ENCODE measurements around the gene COLEC12.

Gene COLEC12

DNA sequence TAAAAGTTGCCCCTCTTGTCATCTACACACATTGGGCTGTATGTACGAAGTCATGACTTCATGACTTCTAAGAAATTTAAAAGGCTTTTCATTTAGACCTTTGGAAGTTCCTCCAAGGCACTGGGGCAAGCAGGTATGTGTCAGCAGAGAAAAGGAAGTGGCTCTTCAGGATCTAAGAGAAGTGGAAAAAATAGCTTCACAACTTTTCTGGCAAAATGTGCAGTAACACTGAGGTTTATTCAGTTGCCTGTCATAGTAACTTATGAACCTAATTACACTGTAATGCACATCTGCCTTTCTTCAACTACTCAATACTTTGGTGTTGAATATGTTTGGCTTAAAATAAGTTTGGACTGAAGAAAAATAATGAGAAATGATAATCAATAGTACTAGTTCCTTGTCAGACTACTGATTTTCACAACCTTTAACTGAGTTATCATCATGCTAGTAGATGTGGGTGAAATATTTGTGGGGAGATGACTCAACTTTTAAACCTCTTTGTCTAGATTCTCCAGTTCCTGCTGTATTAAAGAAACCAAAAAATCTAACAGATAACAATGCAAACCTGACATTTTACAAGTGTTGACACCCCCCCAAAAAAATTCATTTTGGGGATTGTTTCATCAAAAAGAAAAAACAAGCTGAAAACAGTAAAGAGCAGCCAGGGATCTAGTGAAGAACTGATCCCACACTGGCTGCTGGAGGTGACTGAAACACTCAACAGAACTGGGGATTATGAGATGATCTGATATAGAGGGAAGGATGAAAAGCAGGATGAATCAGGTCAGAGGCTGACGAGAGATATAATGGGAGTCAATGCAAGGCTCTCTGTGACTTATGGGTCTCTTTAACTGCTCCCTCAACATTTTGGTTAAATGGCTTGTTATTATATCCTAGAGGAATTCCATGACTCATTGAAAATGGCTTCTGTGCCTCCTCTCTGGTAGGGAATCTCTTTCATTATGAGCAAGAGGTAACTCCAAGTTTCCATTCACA is 84.6 kb downstream of the COLEC12 start:
- Histone ChIP-seq H3K27me3 (no peaks in the 10 kb centered on the region), H3K36me3 (no peaks in the 10 kb centered on the region), H3K4me1 (no peaks in the 10 kb centered on the region), H3K9me3 (no peaks in the 10 kb centered on the region), H3K4me3 (ENCODE audit: low read depth, low read length) (no peak overlapping the region)
- TF ChIP-seq, protein P1, sequence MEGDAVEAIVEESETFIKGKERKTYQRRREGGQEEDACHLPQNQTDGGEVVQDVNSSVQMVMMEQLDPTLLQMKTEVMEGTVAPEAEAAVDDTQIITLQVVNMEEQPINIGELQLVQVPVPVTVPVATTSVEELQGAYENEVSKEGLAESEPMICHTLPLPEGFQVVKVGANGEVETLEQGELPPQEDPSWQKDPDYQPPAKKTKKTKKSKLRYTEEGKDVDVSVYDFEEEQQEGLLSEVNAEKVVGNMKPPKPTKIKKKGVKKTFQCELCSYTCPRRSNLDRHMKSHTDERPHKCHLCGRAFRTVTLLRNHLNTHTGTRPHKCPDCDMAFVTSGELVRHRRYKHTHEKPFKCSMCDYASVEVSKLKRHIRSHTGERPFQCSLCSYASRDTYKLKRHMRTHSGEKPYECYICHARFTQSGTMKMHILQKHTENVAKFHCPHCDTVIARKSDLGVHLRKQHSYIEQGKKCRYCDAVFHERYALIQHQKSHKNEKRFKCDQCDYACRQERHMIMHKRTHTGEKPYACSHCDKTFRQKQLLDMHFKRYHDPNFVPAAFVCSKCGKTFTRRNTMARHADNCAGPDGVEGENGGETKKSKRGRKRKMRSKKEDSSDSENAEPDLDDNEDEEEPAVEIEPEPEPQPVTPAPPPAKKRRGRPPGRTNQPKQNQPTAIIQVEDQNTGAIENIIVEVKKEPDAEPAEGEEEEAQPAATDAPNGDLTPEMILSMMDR (IDR thresholded peaks at IDR 0.05; ENCODE audit: low read depth, low read length) = no peak
- DNase-seq = no peak

DNA sequence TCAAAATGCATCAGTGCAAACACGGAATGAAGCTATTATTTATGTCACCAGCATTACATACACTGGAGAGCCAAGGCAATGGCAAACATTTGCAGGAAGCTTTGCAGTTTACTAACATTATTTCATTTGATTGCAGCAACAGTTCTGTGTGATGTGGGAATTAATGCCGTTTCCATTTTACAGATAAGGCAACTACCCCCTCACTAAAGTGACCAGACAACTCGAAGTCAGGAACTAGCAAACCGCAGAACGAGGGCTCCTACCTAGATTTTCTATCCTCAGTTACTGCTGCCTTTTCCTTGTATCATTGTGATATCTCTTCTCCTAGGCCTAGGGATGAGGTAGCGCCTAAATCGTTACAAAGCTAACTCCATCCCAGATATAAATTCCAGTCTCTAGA is 85.5 kb downstream of the COLEC12 start:
- TF ChIP-seq, protein P1 (IDR thresholded peaks at IDR 0.05; ENCODE audit: low read depth, low read length) = no peak
- Histone ChIP-seq H3K27me3 (no peaks in the 10 kb centered on the region), H3K36me3 (no peaks in the 10 kb centered on the region), H3K9me3 (no peaks in the 10 kb centered on the region), H3K4me1 (no peaks in the 10 kb centered on the region), H3K4me3 (ENCODE audit: low read depth, low read length) (no peak overlapping the region)
- DNase-seq = no peak

DNA sequence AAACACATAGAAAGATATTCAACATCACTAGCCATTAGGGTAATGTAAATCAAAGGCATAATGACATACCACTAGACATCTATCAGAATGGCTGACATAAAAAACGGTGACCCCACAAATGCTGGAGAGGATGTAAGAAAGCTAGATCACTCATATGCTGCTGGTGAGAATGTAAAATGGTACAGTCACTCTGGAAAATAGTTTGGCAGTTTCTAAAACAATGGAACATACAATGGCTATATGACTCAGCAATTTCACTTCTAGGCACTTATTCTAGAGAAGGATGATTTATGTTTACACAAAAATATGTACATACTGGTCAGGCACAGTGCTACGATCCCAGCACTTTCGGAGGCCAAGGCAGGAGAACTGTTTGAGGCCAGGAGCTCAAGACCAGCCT is 87.3 kb downstream of the COLEC12 start:
- H3K36me3 ChIP-seq = no peaks in the 10 kb centered on the region
- DNase-seq = no peak
- H3K4me1 ChIP-seq = no peaks in the 10 kb centered on the region
- H3K27me3 ChIP-seq = no peaks in the 10 kb centered on the region
- no peaks in the 10 kb centered on the region for H3K9me3 ChIP-seq
- TF ChIP-seq, protein P1 (IDR thresholded peaks at IDR 0.05; ENCODE audit: low read depth, low read length) = no peak
- no peak overlapping the region for H3K4me3 ChIP-seq (ENCODE audit: low read depth, low read length)

DNA sequence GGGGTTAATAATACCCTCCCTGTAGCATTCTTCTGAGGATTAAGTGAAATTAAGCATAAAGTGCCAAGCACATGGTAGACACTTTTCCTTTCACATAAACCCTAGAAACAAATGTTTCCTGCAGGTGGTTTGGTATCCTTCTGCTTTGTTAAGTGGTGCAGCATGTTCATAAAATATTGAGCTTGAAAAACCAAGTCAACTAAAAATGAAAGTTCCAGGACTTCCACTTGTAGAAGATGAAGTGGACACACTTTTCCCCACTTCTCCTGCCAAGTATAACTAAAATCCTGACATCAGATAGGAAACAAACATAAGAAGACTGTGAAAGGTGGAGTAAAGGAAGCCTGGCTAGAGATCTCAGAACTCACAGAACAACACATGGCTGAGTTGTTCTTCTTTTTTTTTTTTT is 90.5 kb downstream of the COLEC12 start:
- H3K9me3 ChIP-seq = no peaks in the 10 kb centered on the region
- no peak for DNase-seq

DNA sequence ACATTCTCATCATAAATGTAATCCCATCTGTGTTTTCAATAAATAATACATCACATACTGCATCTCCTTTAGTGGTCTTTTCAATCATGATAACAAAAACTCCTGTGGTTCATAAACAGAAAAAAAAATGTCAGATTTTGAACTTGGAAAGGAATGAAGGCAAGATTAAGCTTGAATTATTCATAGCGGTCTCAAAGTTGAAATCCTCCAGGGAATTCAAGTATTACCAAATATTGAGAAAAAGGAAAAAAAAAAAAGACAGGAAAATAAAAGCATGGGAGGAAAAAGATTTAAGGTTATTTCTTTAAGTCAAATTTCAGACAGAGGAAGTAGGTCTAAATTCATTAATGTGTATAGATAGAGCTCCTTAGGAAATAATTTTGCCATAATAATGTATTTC is 92.1 kb downstream of the COLEC12 start:
- no peak for DNase-seq
- no peaks in the 10 kb centered on the region for H3K9me3 ChIP-seq
- TF ChIP-seq, protein P1 (IDR thresholded peaks at IDR 0.05; ENCODE audit: low read depth, low read length) = no peak

More for the DNA sequence above, 90.5 kb downstream of the COLEC12 start:
- Histone ChIP-seq H3K27me3 (no peaks in the 10 kb centered on the region), H3K4me3 (ENCODE audit: low read depth, low read length) (no peak overlapping the region), H3K36me3 (no peaks in the 10 kb centered on the region), H3K4me1 (no peaks in the 10 kb centered on the region)
- TF ChIP-seq, protein P1 (IDR thresholded peaks at IDR 0.05; ENCODE audit: low read depth, low read length) = no peak

DNA sequence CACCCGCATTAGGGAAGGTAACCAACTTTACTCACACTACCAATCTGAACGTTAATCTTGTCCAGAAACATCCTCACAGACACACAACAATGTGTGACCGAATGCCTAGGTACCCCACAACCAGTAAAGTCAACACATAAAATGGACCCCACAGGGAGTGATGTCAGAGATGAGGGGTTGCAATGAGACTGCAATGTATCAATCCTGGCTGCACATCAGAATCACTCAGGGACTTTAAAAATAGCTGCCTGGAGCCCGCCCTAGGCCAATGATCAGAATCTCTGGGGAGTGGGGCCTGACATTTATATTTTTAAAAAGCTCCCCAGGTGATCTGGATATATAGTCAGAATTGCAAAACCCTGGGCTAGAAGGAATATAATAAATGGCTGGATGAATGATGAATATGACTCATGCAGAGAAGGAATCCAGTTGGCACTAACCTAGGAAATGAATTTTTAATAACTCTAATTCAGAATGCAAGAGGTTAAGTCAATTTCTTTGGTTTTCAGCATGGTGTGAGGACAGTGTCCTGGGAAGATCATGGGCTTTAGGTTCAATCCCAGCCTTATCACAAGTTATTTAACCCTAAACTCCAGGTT is 92.8 kb downstream of the COLEC12 start:
- no peaks in the 10 kb centered on the region for H3K36me3 ChIP-seq
- H3K4me1 ChIP-seq = no peaks in the 10 kb centered on the region
- DNase-seq = no peak
- no peak overlapping the region for H3K4me3 ChIP-seq (ENCODE audit: low read depth, low read length)
- no peaks in the 10 kb centered on the region for H3K27me3 ChIP-seq
- H3K9me3 ChIP-seq = no peaks in the 10 kb centered on the region
- TF ChIP-seq, protein P1 (IDR thresholded peaks at IDR 0.05; ENCODE audit: low read depth, low read length) = no peak

More for the DNA sequence above, 92.1 kb downstream of the COLEC12 start:
- Histone ChIP-seq H3K27me3 (no peaks in the 10 kb centered on the region), H3K36me3 (no peaks in the 10 kb centered on the region), H3K4me1 (no peaks in the 10 kb centered on the region), H3K4me3 (ENCODE audit: low read depth, low read length) (no peak overlapping the region)
